GM23338 (cell line): ENCODE results near the gene TTL. TPM values are rescaled to one million over a fixed set of nuclear protein-coding genes. Genes with fewer than 3 reads are reported as not detected.

Experiments
- ATAC-seq: fragments of 200-7000 bp; cut with Tn5 transposase; 3 replicates; pipeline ENCODE4 v1.9.1; 2020
- DNase-seq: peaks from one replicate; pipeline ENCODE4 v3.0.0-alpha.2; 2015; ENCODE audit warnings: low spot score
- H2AFZ ChIP-seq: fragments of 200-600 bp; sonication (generic); 2 replicates; pipeline ENCODE4 v1.8.0; 2016; ENCODE audit warnings: antibody characterized with exemption, mild to moderate bottlenecking, moderate library complexity
- H3F3A ChIP-seq: fragments of 200-600 bp; sonication (generic); replicated peaks from 2 replicates; pipeline ENCODE4 v1.8.0; 2017; ENCODE audit warnings: antibody characterized with exemption, mixed run types, low read depth
- H3K27ac ChIP-seq: fragments of 200-600 bp; sonication (generic); 2 replicates; pipeline ENCODE4 v1.6.1; 2016; ENCODE audit warnings: low read depth
- H3K27me3 ChIP-seq: fragments of 200-600 bp; sonication (generic); 2 replicates; pipeline ENCODE4 v1.8.0; 2016; ENCODE audit warnings: mild to moderate bottlenecking, mixed run types, moderate library complexity; ENCODE audit not compliant: insufficient read depth
- H3K36me3 ChIP-seq: fragments of 200-600 bp; sonication (generic); 2 replicates; pipeline ENCODE4 v1.8.0; 2016; ENCODE audit warnings: mild to moderate bottlenecking; ENCODE audit not compliant: insufficient read depth
- H3K4me1 ChIP-seq: fragments of 200-600 bp; sonication (generic); 2 replicates; pipeline ENCODE4 v1.8.0; 2016; ENCODE audit warnings: mild to moderate bottlenecking, moderate library complexity; ENCODE audit not compliant: insufficient read depth
- H3K4me2 ChIP-seq: fragments of 200-600 bp; sonication (generic); 2 replicates; pipeline ENCODE4 v1.7.1; 2017; ENCODE audit warnings: mixed run types
- H3K4me3 ChIP-seq: fragments of 200-600 bp; sonication (generic); 2 replicates; pipeline ENCODE4 v1.6.1; 2016; ENCODE audit warnings: mixed run types
- H3K79me2 ChIP-seq: fragments of 200-600 bp; sonication (generic); replicated peaks from 2 replicates; pipeline ENCODE4 v1.8.0; 2017; ENCODE audit warnings: mild to moderate bottlenecking; ENCODE audit not compliant: insufficient read depth
- H3K9me2 ChIP-seq: fragments of 200-600 bp; sonication (generic); 2 replicates; pipeline ENCODE4 v1.8.0; 2017; ENCODE audit not compliant: insufficient read depth
- H4K20me1 ChIP-seq: fragments of 200-600 bp; sonication (generic); replicated peaks from 2 replicates; pipeline ENCODE4 v1.8.0; 2017; ENCODE audit warnings: mild to moderate bottlenecking; ENCODE audit not compliant: insufficient read depth
- H3K27ac Mint-ChIP-seq: 2 replicates; pipeline ENCODE4 v1.8.0; 2020; ENCODE audit warnings: inconsistent platforms, mild to moderate bottlenecking, moderate library complexity, mixed read lengths
- H3K27me3 Mint-ChIP-seq: 3 replicates; pipeline ENCODE4 v1.8.0; 2022; ENCODE audit warnings: low read depth, mild to moderate bottlenecking, moderate library complexity, mixed read lengths, inconsistent platforms; ENCODE audit not compliant: insufficient read depth, poor library complexity
- H3K36me3 Mint-ChIP-seq: 3 replicates; pipeline ENCODE4 v1.8.0; 2021; ENCODE audit warnings: low read depth, mild to moderate bottlenecking, inconsistent platforms, moderate library complexity, mixed read lengths
- H3K4me1 Mint-ChIP-seq: 3 replicates; pipeline ENCODE4 v1.8.0; 2020; ENCODE audit warnings: mild to moderate bottlenecking, inconsistent platforms, mixed read lengths
- H3K4me3 Mint-ChIP-seq: 3 replicates; pipeline ENCODE4 v1.8.0; 2021; ENCODE audit warnings: moderate library complexity, mild to moderate bottlenecking, inconsistent platforms, mixed read lengths
- H3K9me3 Mint-ChIP-seq: 3 replicates; pipeline ENCODE4 v1.8.0; 2020; ENCODE audit warnings: moderate library complexity, mild to moderate bottlenecking, inconsistent platforms, mixed read lengths
- CREB1 ChIP-seq: fragments of 250-450 bp; sonication (Bioruptor Pico); IDR thresholded peaks from 2 replicates; pipeline ENCODE4 v1.5.0; 2020; ENCODE audit warnings: low read depth, mild to moderate bottlenecking, moderate library complexity
- CTCF ChIP-seq, 2 experiments: fragments of 200-600 bp in 1 of 2; sonication (generic) in 1 of 2; conservative IDR thresholded peaks; 2 replicates each; pipeline versions ENCODE4 v1.5.1 to v1.6.1; 2016 to 2017; ENCODE audit warnings: antibody characterized with exemption in 2 of 2, low read depth in 2 of 2, mild to moderate bottlenecking in 2 of 2, moderate library complexity in 1 of 2
- EZH2 ChIP-seq: fragments of 200-600 bp; sonication (generic); IDR thresholded peaks from one replicate; pipeline ENCODE4 v1.8.0; 2017; ENCODE audit warnings: antibody characterized with exemption, mild to moderate bottlenecking, low read depth; ENCODE audit not compliant: unreplicated experiment
- EZH2phosphoT487 ChIP-seq: fragments of 200-600 bp; sonication (generic); IDR thresholded peaks from one replicate; pipeline ENCODE4 v1.8.1; 2018; ENCODE audit warnings: antibody characterized with exemption; ENCODE audit not compliant: unreplicated experiment
- JUNB ChIP-seq: IDR thresholded peaks from one replicate; pipeline ENCODE4 v1.6.1; 2016; ENCODE audit warnings: antibody characterized with exemption; ENCODE audit not compliant: unreplicated experiment
- NANOG ChIP-seq: IDR thresholded peaks from 2 replicates; pipeline ENCODE4 v1.6.1; 2016; ENCODE audit warnings: antibody characterized with exemption, borderline replicate concordance
- ZNF114 ChIP-seq: fragments of 250-450 bp; sonication (Bioruptor Pico); IDR thresholded peaks from 2 replicates; pipeline ENCODE4 v1.5.0; 2020; ENCODE audit warnings: mild to moderate bottlenecking, moderate library complexity
- ZNF331 ChIP-seq: fragments of 250-450 bp; sonication (Bioruptor Pico); IDR thresholded peaks from 2 replicates; pipeline ENCODE4 v1.5.0; 2020; ENCODE audit warnings: low read depth, mild to moderate bottlenecking, moderate library complexity
- ZNF462 ChIP-seq: fragments of 250-450 bp; sonication (Bioruptor Pico); IDR thresholded peaks from 2 replicates; pipeline ENCODE4 v1.5.0; 2020; ENCODE audit warnings: mild to moderate bottlenecking, moderate library complexity
- polyA plus RNA-seq: library from polyadenylated mRNA; unstranded; fragments of >200 nt; fragmentation: Nextera tagmentation; extraction: Ambion mirVana; gene quantifications from 2 replicates; pipeline ENCODE4 v1.2.1, GENCODE V29; 2016
- total RNA-seq: library from RNA; depleted of rRNA; stranded (reverse); fragments of >200 nt; shearing (Covaris generic); gene quantifications from 2 replicates; pipeline ENCODE4 v1.2.3, GENCODE V29; 2014

Gene TTL
- total and polyA plus RNA-seq, 2 experiments from 2014 or later, result 10.1 to 34.6 TPM

- no peak for TF ChIP-seq ZNF462 (CRISPR knock-in tag)
These were observed 1.1 kb downstream of the TTL start (continued) for GRCh38 chr2:112483042-112483473.

GRCh38 chr2:112483831-112484230, 1.9 kb downstream of the TTL start:
- no peak overlapping the region for H2AFZ ChIP-seq
- TF ChIP-seq CREB1 (CRISPR knock-in tag), result no peak
- TF ChIP-seq JUNB, result no peak
- no peak for TF ChIP-seq ZNF331 (CRISPR knock-in tag)
- TF ChIP-seq EZH2, result no peak
- TF ChIP-seq ZNF114 (CRISPR knock-in tag), result no peak
- no peak for TF ChIP-seq CTCF (conservative IDR thresholded peaks at IDR 0.05; ENCODE audit: low read depth in 2 of 2)
- TF ChIP-seq EZH2phosphoT487, result no peak
- TF ChIP-seq NANOG, result no peak

More at GRCh38 chr2:112483831-112484230, 1.9 kb downstream of the TTL start:
- Histone ChIP-seq H3K36me3 (no peaks in the 10 kb centered on the region), H3K27ac (no peak overlapping the region), H3K4me3 (peak overlapping the region; percentile 96), H3K9me2 (no peaks in the 10 kb centered on the region), H3F3A (peaks cover 8% of the 10 kb centered on the region), H3K4me1 (peaks cover 6% of the 10 kb centered on the region), H3K4me2 (peak overlapping the region; percentile 98), H4K20me1 (peaks cover 14% of the 10 kb centered on the region; the same call in 1 of the 2 replicates), H3K27me3 (peaks cover 26% of the 10 kb centered on the region), H3K79me2 (peaks cover 37% of the 10 kb centered on the region)
- Mint-ChIP-seq H3K36me3 (peaks cover 23% of the 10 kb centered on the region), H3K4me3 (peak overlapping the region; percentile 93), H3K27ac (no peak overlapping the region), H3K27me3 (peaks cover 23% of the 10 kb centered on the region), H3K9me3 (no peaks in the 10 kb centered on the region), H3K4me1 (peaks cover 14% of the 10 kb centered on the region)
- DNase-seq (no peak), ATAC-seq (no peak)
